Keratinocyte (primary cell): Measurements from ENCODE around the gene BOC.

Experiments used
- EZH2 ChIP-seq: IDR thresholded peaks from one replicate; pipeline ENCODE4 v1.6.1; 2012; ENCODE audit warnings: inconsistent platforms, mild to moderate bottlenecking, low read length, moderate library complexity
- TF ChIP-seq, protein P1 (sequence below), 3 experiments: IDR thresholded peaks in 1 of 3; conservative IDR thresholded peaks in 1 of 3; optimal IDR thresholded peaks in 1 of 3; 2 replicates in 2 of 3; 3 replicates in 1 of 3; pipeline versions ENCODE3 to v1.5.1; 2011; ENCODE audit warnings: low read length in 3 of 3, mild to moderate bottlenecking in 3 of 3, moderate library complexity in 2 of 3, control low read depth in 1 of 3, inconsistent platforms in 1 of 3; ENCODE audit not compliant: insufficient read depth in 2 of 3; ENCODE audit errors: extremely low read depth in 1 of 3

DNA sequence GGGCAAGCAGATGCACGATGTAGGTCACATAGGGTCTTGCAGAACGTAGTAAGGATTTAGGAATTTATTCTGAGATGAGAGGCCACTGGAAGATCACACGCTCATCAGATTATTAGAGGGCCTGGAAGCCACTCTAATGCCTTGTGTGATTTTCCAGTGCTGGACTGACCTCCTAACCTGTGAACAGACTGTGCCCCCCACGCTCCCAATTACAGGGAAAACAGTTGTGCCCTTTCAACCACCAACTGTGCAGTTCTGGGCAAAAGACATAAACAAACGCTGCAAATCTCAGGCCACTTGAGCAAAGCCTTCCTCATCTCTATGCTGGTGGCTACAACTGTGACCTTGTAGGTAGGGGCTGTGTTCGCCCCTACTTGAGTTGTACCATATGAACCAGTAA is 48.2 kb upstream of the BOC start:
- TF ChIP-seq, protein P1, sequence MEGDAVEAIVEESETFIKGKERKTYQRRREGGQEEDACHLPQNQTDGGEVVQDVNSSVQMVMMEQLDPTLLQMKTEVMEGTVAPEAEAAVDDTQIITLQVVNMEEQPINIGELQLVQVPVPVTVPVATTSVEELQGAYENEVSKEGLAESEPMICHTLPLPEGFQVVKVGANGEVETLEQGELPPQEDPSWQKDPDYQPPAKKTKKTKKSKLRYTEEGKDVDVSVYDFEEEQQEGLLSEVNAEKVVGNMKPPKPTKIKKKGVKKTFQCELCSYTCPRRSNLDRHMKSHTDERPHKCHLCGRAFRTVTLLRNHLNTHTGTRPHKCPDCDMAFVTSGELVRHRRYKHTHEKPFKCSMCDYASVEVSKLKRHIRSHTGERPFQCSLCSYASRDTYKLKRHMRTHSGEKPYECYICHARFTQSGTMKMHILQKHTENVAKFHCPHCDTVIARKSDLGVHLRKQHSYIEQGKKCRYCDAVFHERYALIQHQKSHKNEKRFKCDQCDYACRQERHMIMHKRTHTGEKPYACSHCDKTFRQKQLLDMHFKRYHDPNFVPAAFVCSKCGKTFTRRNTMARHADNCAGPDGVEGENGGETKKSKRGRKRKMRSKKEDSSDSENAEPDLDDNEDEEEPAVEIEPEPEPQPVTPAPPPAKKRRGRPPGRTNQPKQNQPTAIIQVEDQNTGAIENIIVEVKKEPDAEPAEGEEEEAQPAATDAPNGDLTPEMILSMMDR (optimal IDR thresholded peaks at IDR 0.05 in 1 of 3, IDR thresholded peaks at IDR 0.05 in 1 of 3, conservative IDR thresholded peaks at IDR 0.05 in 1 of 3; ENCODE audit: extremely low read depth in 1 of 3, insufficient read depth in 2 of 3, low read length in 3 of 3), result no peak
- TF ChIP-seq EZH2, result no peak
